NT2/D1 (cell line): ENCODE measurements around the gene OSBPL6.

ENCODE experiments used
- DNase-seq: peaks from one replicate; pipeline ENCODE4 v3.0.0-alpha.2; 2011; ENCODE audit warnings: low read depth, low spot score
- H3K27me3 ChIP-seq: 2 replicates; pipeline ENCODE4 v1.6.0; 2011; ENCODE audit warnings: mild to moderate bottlenecking; ENCODE audit not compliant: insufficient read length, insufficient read depth
- H3K36me3 ChIP-seq: 2 replicates; pipeline ENCODE4 v1.6.1; 2011; ENCODE audit warnings: mild to moderate bottlenecking, low read length, mixed read lengths; ENCODE audit not compliant: insufficient read depth, insufficient read length
- H3K4me1 ChIP-seq: 2 replicates; pipeline ENCODE4 v1.5.1; 2011; ENCODE audit not compliant: insufficient read depth, insufficient read length
- H3K4me3 ChIP-seq: 2 replicates; pipeline ENCODE4 v1.5.1; 2011; ENCODE audit warnings: low read depth; ENCODE audit not compliant: insufficient read length
- H3K9ac ChIP-seq: 2 replicates; pipeline ENCODE4 v1.6.0; 2011; ENCODE audit warnings: low read depth; ENCODE audit not compliant: insufficient read length
- H3K9me3 ChIP-seq: 2 replicates; pipeline ENCODE4 v1.5.1; 2011; ENCODE audit warnings: mild to moderate bottlenecking, low read length; ENCODE audit not compliant: insufficient read depth
- SUZ12 ChIP-seq: IDR thresholded peaks from 2 replicates; pipeline ENCODE4 v1.6.1; 2011; ENCODE audit not compliant: insufficient read length, insufficient read depth; ENCODE audit errors: extremely low read depth
- YY1 ChIP-seq: IDR thresholded peaks from 2 replicates; pipeline ENCODE4 v1.6.1; 2011; ENCODE audit not compliant: insufficient read length, insufficient read depth
- ZNF274 ChIP-seq: IDR thresholded peaks from 2 replicates; pipeline ENCODE4 v1.6.1; 2011; ENCODE audit warnings: mild to moderate bottlenecking, low read depth, low read length

OSBPL6 gene

GRCh38 chr2:178265851-178266250 lies 71.5 kb downstream of the OSBPL6 start:
- Histone ChIP-seq H3K4me1 (no peaks in the 10 kb centered on the region), H3K27me3 (no peaks in the 10 kb centered on the region), H3K9ac (no peak overlapping the region), H3K9me3 (no peaks in the 10 kb centered on the region), H3K36me3 (peaks cover 3% of the 10 kb centered on the region), H3K4me3 (no peak overlapping the region)
- TF ChIP-seq ZNF274 (no peak), YY1 (no peak), SUZ12 (no peak)
- no peak for DNase-seq

GRCh38 chr2:178266445-178266844 lies 72.1 kb downstream of the OSBPL6 start:
- peaks cover 3% of the 10 kb centered on the region for H3K36me3 ChIP-seq
- no peak for DNase-seq

GRCh38 chr2:178267660-178268059 lies 73.3 kb downstream of the OSBPL6 start:
- Histone ChIP-seq H3K9me3 (no peaks in the 10 kb centered on the region), H3K27me3 (no peaks in the 10 kb centered on the region), H3K36me3 (peaks cover 3% of the 10 kb centered on the region), H3K4me1 (no peaks in the 10 kb centered on the region), H3K9ac (no peak overlapping the region), H3K4me3 (no peak overlapping the region)
- no peak for DNase-seq
- TF ChIP-seq YY1 (no peak), ZNF274 (no peak), SUZ12 (no peak)

More at GRCh38 chr2:178266445-178266844, 72.1 kb downstream of the OSBPL6 start:
- Histone ChIP-seq H3K27me3 (no peaks in the 10 kb centered on the region), H3K4me1 (no peaks in the 10 kb centered on the region), H3K9me3 (no peaks in the 10 kb centered on the region), H3K4me3 (no peak overlapping the region), H3K9ac (no peak overlapping the region)
- no peak for TF ChIP-seq ZNF274
- TF ChIP-seq SUZ12, result no peak
- no peak for TF ChIP-seq YY1

GRCh38 chr2:178268435-178268834 lies 74.1 kb downstream of the OSBPL6 start:
- no peak overlapping the region for H3K4me3 ChIP-seq
- no peak for DNase-seq
- H3K36me3 ChIP-seq, result peaks cover 1% of the 10 kb centered on the region
- H3K9me3 ChIP-seq, result no peaks in the 10 kb centered on the region
- H3K27me3 ChIP-seq, result no peaks in the 10 kb centered on the region
- H3K4me1 ChIP-seq, result no peaks in the 10 kb centered on the region
- no peak overlapping the region for H3K9ac ChIP-seq
- TF ChIP-seq SUZ12, result no peak
- no peak for TF ChIP-seq ZNF274
- no peak for TF ChIP-seq YY1

GRCh38 chr2:178269438-178270224 lies 75.3 kb downstream of the OSBPL6 start:
- DNase-seq, result no peak
- H3K36me3 ChIP-seq, result no peaks in the 10 kb centered on the region
- TF ChIP-seq YY1 (no peak), ZNF274 (no peak), SUZ12 (no peak)
- H3K9me3 ChIP-seq, result no peaks in the 10 kb centered on the region
- no peaks in the 10 kb centered on the region for H3K27me3 ChIP-seq
- no peak overlapping the region for H3K9ac ChIP-seq
- no peaks in the 10 kb centered on the region for H3K4me1 ChIP-seq
- no peak overlapping the region for H3K4me3 ChIP-seq

- TF ChIP-seq YY1 (no peak), ZNF274 (no peak), SUZ12 (no peak)
- DNase-seq, result no peak
- Histone ChIP-seq H3K9ac (no peak overlapping the region), H3K4me1 (no peaks in the 10 kb centered on the region), H3K27me3 (no peaks in the 10 kb centered on the region), H3K36me3 (no peaks in the 10 kb centered on the region), H3K4me3 (no peak overlapping the region), H3K9me3 (no peaks in the 10 kb centered on the region)
Observed at GRCh38 chr2:178270338-178270737, 76.0 kb downstream of the OSBPL6 start.

- H3K4me1 ChIP-seq, result no peaks in the 10 kb centered on the region
- H3K9ac ChIP-seq, result no peak overlapping the region
- H3K27me3 ChIP-seq, result no peaks in the 10 kb centered on the region
- no peak overlapping the region for H3K4me3 ChIP-seq
- H3K36me3 ChIP-seq, result no peaks in the 10 kb centered on the region
- TF ChIP-seq YY1 (no peak), SUZ12 (no peak), ZNF274 (no peak)
- DNase-seq, result no peak
- H3K9me3 ChIP-seq, result no peaks in the 10 kb centered on the region
Observed at GRCh38 chr2:178271094-178271493, 76.8 kb downstream of the OSBPL6 start.
